Measurements from ENCODE around the gene DNM3.

- TF ChIP-seq POLR2AphosphoS5 (IDR thresholded peaks at IDR 0.05; ENCODE audit: low read depth) (no peak), CTCF (conservative IDR thresholded peaks at IDR 0.05; ENCODE audit: low read depth in 2 of 2) (no peak), EZH2phosphoT487 (IDR thresholded peaks at IDR 0.05; ENCODE audit: unreplicated experiment) (no peak), ZNF114 (CRISPR knock-in tag; IDR thresholded peaks at IDR 0.05) (no peak), EZH2 (IDR thresholded peaks at IDR 0.05; ENCODE audit: low read depth, unreplicated experiment) (no peak), NANOG (IDR thresholded peaks at IDR 0.05; ENCODE audit: borderline replicate concordance) (no peak), ETS1 (IDR thresholded peaks at IDR 0.05) (no peak)
These were observed 55.8 kb downstream of the DNM3 start for GRCh38 chr1:171896936-171897703.
